Measurements from ENCODE around the gene IL7R. TPM values are rescaled to one million over a fixed set of nuclear protein-coding genes. Genes with fewer than 3 reads are reported as not detected.

The IL7R gene
- total RNA-seq, 4 donors from 2014 or later, result 1.3 to 5.4 (median 3.8) TPM

DNA sequence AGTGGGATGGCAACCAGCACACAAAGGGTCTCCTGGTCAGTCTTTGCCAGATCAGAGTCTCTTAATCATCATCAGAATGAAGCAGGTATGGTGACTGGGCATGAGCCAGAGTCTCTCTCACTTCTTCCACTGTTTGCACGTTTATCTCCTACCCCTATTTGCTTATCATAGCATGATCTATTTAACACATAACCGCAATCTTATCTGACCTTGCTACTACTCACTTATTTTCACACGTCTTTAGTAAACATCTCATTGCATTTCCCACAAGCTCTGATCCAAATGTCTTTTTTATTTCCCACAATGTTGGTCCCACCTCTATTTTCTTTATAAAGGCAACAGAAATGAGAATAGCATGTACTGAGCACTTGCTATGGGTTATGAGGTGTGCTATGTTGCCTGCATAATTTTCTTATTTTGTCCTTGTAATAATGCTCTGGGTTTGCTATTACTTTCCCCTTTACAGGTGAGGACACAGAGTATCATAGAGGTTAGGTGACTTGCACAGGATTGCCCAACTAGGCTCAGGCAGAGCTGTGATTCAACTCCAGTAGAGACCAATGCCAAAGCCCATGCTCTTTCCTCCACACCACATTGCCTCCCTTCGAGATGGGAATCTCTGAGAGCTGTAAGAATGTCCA, 39.7 kb upstream of the IL7R start:
- intact Hi-C loops (cut with DNase I; ENCODE audit: low total_unique reads), result no loop called here
- no peaks in the 10 kb centered on the region for H3K27me3 ChIP-seq
- TF ChIP-seq, protein P1, sequence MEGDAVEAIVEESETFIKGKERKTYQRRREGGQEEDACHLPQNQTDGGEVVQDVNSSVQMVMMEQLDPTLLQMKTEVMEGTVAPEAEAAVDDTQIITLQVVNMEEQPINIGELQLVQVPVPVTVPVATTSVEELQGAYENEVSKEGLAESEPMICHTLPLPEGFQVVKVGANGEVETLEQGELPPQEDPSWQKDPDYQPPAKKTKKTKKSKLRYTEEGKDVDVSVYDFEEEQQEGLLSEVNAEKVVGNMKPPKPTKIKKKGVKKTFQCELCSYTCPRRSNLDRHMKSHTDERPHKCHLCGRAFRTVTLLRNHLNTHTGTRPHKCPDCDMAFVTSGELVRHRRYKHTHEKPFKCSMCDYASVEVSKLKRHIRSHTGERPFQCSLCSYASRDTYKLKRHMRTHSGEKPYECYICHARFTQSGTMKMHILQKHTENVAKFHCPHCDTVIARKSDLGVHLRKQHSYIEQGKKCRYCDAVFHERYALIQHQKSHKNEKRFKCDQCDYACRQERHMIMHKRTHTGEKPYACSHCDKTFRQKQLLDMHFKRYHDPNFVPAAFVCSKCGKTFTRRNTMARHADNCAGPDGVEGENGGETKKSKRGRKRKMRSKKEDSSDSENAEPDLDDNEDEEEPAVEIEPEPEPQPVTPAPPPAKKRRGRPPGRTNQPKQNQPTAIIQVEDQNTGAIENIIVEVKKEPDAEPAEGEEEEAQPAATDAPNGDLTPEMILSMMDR (IDR thresholded peaks at IDR 0.05), result no peak
- H3K27ac ChIP-seq, result no peak overlapping the region
- H3K36me3 ChIP-seq, result no peaks in the 10 kb centered on the region
- no peak for DNase-seq
- no peaks in the 10 kb centered on the region for H3K4me1 ChIP-seq
- no peaks in the 10 kb centered on the region for H3K9me3 ChIP-seq
- no peak overlapping the region for H3K4me3 ChIP-seq

GRCh38 chr5:35819026-35819425, 37.7 kb upstream of the IL7R start:
- TF ChIP-seq POLR2A (IDR thresholded peaks at IDR 0.05), result no peak
- TF ChIP-seq, protein P1 (IDR thresholded peaks at IDR 0.05), result no peak
- no peaks in the 10 kb centered on the region for H3K4me1 ChIP-seq
- no peak overlapping the region for H3K27ac ChIP-seq
- H3K36me3 ChIP-seq, result no peaks in the 10 kb centered on the region
- H3K27me3 ChIP-seq, result no peaks in the 10 kb centered on the region
- DNase-seq, result no peak
- H3K9me3 ChIP-seq, result no peaks in the 10 kb centered on the region
- intact Hi-C loops (cut with DNase I; ENCODE audit: low total_unique reads), result no loop called here
- no peak overlapping the region for H3K4me3 ChIP-seq

DNA sequence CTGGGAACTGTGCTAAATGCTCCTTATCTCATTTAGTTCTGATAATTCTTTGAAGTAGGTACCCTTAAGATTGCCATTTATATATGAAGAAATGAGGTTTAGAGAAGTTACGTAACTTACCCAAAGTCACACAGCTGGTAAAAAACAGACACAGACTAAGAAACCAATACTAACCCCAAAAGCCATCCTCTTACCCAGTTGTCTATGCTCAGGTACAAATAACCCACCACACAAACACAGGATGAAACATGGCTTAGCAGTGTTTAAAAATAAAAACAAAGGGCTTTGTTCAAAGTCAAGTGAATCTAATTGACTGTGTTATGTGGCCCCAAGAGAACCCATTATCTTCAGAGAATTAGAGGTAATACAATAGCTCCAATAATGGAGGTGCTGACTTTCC, 37.0 kb upstream of the IL7R start:
- Histone ChIP-seq H3K36me3 (no peaks in the 10 kb centered on the region), H3K4me1 (no peaks in the 10 kb centered on the region), H3K4me3 (no peak overlapping the region), H3K27ac (no peak overlapping the region), H3K9me3 (no peaks in the 10 kb centered on the region), H3K27me3 (no peaks in the 10 kb centered on the region)
- no peak for TF ChIP-seq POLR2A (IDR thresholded peaks at IDR 0.05)
- TF ChIP-seq, protein P1 (IDR thresholded peaks at IDR 0.05), result no peak
- DNase-seq, result no peak
- intact Hi-C loops (cut with DNase I; ENCODE audit: low total_unique reads), result no loop called here

GRCh38 chr5:35820735-35821134, 36.0 kb upstream of the IL7R start:
- no peak for DNase-seq
- no peak overlapping the region for H3K27ac ChIP-seq
- no peaks in the 10 kb centered on the region for H3K9me3 ChIP-seq
- H3K36me3 ChIP-seq, result no peaks in the 10 kb centered on the region
- intact Hi-C loops (cut with DNase I; ENCODE audit: low total_unique reads), result no loop called here
- no peaks in the 10 kb centered on the region for H3K27me3 ChIP-seq
- H3K4me3 ChIP-seq, result no peak overlapping the region
- no peak for TF ChIP-seq POLR2A (IDR thresholded peaks at IDR 0.05)
- TF ChIP-seq, protein P1 (IDR thresholded peaks at IDR 0.05), result no peak
- no peaks in the 10 kb centered on the region for H3K4me1 ChIP-seq

- DNase-seq, result no peak
- intact Hi-C loops (cut with DNase I; ENCODE audit: low total_unique reads), result no loop called here
- H3K27me3 ChIP-seq, result no peaks in the 10 kb centered on the region
- no peak overlapping the region for H3K4me3 ChIP-seq
- no peaks in the 10 kb centered on the region for H3K36me3 ChIP-seq
- no peaks in the 10 kb centered on the region for H3K4me1 ChIP-seq
- H3K9me3 ChIP-seq, result no peaks in the 10 kb centered on the region
- H3K27ac ChIP-seq, result no peak overlapping the region
- TF ChIP-seq, protein P1 (IDR thresholded peaks at IDR 0.05), result no peak
- TF ChIP-seq POLR2A (IDR thresholded peaks at IDR 0.05), result no peak
These were observed 35.2 kb upstream of the IL7R start for GRCh38 chr5:35821513-35821912.
